GM19240 (cell line): ENCODE data around the gene RSPH9.

Source experiments
- DNase-seq: peaks from one replicate; pipeline ENCODE4 v3.0.0; 2011; ENCODE audit warnings: low spot score; ENCODE audit not compliant: insufficient read length

Gene RSPH9

DNA sequence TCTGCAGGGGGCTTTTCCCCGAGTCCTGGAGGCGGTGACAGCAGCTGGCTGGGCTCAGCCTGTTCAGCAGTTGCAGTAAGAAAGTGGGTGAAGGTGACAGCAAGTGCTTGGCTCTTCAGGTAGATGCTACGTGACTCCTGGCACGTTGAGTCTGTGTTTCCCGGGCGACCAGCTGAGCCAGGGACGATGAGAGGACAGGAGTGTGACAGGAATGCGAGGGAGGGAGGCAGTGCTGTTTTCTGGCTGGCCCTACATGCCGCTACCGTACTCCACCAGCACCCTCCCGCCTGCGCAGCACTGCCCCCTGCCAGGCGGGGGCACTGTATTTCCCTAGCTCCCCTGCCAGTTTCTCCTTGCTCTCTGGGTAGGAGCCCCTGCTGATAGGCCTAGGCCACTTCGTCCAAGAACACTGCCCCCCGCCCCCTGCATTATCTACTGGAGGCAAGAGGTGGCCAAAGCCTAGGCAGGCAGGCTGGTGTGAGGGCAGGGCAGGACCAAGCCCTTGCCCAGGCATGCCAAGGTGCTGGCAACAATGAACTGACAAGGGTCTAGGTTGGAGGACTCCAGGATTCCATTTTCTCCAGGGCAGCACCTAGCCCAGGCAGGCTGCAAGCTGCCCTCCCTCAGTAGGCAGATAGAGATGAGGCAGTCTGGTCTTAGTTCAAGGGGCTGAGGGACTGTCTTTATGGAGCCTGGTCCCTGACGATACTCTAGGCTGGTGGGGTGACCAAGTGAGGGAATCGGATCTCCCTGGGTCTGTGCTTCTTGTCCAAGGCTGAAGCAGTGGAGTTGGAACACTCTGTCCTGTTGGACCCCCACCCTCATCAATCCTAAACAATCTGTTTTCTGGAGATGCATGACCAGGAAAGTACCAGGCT, 23.6 kb downstream of the RSPH9 start:
- DNase-seq: no peak

GRCh38 chr6:43669050-43669921, 24.4 kb downstream of the RSPH9 start:
- DNase-seq: no peak

- no peak for DNase-seq
Observed at GRCh38 chr6:43669922-43670622, 25.2 kb downstream of the RSPH9 start.

GRCh38 chr6:43670623-43670986, 25.8 kb downstream of the RSPH9 start:
- DNase-seq: no peak

DNA sequence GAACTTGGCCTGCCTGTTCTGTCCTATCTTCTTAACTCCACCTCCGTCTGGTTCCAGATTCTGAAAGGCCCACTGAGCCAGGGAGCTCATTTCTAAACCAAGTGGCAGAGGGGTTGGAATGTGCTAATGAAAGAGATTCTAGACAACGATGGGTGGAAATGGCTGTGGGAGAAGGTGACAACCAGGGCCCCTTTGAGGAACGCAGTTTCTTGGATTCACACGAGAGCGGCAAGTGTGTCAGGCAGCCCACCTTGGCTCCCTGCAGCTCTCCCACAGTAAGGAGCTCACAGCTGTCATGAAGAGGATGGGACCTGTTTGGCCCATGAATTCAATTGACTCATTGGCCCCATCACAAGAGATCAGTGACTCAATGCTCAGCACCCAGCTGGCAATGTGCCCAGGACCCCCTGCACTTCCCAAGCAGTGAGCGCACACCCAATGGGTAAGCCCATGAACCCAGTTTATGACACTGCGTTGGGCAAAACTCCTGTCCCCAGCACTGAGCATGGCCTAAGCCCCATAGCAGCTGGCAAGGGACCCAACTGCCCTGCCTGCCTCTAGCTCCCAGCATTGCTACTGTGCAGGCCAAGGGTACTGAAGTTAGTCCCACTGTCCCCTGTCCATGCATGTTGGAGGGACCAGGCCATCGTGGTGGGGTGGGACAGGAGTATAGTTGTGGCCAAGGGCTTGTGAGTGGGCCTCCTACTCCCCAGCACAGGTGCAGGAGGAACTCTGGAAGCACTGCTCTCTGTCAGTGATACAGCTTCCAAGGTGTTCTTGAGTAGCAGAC, 26.4 kb downstream of the RSPH9 start:
- DNase-seq: no peak

GRCh38 chr6:43671801-43672690, 27.2 kb downstream of the RSPH9 start:
- no peak for DNase-seq

DNA sequence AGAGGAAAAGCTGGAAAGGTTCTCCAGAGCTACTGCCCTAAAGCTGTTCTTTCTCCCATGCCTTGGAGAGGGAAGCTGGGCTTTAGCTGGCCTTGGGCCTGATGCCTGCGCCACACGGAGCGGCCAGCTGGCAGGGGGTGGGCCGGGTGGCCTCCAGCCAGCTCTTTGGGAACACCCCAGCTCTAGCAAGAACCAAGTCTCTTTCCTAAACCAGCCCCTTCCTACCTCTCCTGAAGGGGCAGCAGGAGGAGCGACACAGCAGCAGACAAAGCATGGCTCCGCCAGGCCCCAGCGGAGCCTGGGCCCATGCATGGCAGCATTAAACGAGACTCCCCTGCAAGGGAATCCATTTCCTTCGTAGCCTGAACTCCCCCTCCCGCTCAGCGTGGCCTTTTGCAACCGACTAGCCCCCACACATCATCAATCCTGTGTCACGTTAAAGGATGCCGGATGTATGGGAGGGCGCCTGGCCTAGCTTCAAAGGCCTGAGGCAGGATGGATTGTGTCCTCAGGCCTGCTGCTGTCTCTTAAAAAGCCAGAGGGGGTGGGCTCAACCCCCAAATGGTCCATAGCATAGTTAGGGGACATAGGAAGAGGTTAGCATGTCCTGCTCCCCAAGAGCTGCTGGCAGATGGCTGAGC, 28.7 kb downstream of the RSPH9 start:
- DNase-seq: no peak

DNA sequence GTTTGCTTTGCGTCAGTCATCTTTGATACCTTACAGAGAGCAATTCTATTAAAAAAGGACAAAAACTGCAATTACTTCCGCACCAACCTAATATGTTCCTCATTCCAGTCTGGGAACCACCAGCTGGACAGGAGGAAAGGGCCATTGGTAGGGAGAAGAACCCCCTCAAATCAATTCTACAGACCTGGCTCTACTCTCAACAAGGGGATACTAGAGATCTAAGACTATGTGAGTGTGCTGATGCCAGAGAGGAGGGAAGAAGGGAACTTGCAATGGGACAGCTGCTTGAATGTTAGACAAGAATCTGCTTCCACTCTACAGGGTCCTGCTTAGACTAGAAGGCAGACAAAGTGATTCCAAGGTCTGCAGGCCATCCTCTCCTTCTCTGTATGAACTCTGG, 29.5 kb downstream of the RSPH9 start:
- DNase-seq: no peak

DNA sequence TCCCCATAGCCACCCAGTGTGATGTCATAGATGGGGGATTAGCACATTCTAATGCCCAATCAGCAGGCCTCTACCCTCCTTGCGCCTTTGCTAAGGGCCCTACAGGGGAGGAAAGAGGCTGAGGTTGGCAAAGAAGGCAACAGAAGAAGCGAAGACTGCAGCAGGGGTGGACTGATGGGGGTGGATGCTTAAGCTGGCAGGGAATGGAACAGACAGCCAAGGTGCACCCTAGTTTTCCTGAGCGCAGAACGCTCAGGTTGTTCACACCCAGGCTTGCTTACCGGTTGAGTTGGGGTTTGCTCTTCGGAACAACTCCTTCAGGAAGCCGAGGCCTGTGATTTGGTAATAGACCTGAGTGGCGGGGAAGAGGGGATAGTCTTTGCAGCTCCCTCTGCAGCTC, 30.1 kb downstream of the RSPH9 start:
- no peak for DNase-seq

DNA sequence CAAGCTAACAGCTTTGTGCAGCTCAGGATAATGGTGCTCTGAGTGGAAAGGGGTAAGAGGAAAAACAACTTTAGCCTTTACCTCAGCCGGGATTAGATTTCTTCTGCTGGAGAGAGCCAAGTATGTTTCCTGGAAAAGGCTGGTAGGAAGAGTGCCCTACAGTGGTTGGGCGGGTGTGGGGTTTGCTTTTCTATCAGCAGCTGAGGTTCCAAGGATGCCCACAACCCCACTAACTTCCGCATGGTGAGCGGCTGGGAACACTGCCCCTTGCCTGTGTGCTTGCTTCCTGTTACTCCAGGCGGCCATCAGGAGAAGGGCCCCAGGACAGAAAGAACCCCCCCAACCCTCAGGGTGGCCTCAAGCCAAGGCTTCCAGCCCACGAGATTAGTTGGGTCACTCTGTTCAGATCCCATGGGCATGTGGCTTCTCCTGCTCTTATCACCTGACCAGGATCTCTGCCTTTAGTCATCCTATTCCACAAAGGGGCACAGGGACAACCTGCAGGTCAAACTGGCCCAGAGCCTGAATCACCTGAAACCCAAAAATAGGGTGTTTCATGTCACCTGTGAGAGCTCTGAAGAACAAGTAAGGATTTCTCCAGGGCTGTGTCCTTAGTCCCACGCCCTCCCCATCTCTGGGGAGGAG, 32.2 kb downstream of the RSPH9 start:
- no peak for DNase-seq

- DNase-seq: no peak
Observed at GRCh38 chr6:43677759-43678158, 32.9 kb downstream of the RSPH9 start.

DNA sequence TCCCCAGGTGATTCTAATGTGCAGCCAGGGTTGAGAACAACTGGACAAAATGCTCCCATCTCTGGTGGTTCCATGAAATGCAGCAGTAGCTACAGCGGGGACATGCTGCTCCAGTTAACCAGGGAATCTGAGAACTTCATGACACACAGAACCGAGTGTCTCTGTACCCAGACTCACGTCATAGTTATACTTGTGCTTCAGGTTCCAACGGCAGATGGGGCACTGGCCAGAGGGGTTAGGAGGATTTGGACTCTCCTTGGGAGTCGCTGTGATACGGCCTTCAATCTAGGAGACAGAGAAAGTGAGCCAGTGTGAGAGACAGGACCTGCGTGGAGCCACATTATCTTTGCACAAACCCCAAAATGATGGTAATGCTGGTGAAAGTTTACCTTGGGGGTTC, 33.5 kb downstream of the RSPH9 start:
- DNase-seq: no peak

- no peak for DNase-seq
Observed at GRCh38 chr6:43679057-43679456, 34.2 kb downstream of the RSPH9 start.

DNA sequence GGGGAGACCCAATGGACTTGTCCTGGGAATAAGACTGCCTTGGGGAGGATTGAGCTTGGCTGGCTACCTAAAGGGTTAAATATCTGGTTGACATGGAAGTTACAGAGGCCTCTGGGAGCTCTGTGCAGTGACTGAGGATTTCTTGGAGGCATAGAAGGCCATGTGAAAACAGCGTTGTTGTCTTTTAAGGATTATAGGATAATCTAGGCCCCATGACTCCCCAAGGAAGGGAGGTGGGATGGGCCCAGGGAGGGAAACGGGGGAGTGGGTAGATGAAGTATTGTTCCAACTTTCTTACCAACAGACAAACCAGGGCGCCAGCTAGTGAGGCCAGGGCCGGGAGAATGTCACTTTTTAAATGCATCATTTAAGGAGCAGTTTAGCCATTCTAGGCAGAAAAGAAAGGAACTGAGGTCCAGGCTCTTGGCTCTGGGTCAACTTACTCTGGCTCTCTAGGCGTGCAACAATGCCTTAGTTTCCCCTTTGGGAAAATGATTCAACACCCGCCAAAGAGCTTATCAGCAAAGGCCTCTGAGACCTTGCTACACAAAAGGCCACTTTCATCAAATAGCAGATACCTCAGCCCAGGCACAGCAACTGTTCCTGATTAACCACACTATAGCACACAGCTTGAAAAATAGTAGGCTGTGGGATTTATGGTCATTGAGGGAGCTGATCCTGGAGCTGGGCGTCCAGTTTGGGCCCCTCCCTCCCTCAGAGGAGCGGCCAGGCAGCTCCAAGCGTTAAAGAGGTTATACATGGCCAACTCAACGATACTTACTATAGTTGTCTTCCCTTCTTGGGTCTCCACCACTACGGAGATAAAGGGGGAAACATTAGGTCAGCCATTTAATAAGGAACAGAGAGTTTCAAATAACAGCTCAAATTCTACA, 35.7 kb downstream of the RSPH9 start:
- DNase-seq: no peak

DNA sequence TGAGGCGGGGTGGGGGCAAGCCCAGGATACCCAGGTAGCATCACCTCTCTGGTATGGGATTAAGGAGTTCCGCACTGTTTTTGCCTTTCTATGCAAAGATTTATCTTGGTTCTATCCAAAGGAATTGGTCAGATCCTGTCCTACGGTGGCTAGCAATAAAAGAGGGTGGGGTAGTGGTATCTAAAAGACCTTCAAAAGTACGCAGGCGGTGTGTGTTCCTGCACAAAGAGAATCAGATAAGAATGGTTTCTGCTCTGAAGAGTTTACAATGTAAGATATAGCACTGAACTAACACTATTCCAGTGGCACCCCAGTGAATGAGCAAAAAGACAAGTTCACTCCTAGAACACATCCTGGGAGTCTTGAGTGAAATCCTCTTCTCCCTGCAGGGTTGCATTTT, 36.5 kb downstream of the RSPH9 start:
- DNase-seq: no peak

DNA sequence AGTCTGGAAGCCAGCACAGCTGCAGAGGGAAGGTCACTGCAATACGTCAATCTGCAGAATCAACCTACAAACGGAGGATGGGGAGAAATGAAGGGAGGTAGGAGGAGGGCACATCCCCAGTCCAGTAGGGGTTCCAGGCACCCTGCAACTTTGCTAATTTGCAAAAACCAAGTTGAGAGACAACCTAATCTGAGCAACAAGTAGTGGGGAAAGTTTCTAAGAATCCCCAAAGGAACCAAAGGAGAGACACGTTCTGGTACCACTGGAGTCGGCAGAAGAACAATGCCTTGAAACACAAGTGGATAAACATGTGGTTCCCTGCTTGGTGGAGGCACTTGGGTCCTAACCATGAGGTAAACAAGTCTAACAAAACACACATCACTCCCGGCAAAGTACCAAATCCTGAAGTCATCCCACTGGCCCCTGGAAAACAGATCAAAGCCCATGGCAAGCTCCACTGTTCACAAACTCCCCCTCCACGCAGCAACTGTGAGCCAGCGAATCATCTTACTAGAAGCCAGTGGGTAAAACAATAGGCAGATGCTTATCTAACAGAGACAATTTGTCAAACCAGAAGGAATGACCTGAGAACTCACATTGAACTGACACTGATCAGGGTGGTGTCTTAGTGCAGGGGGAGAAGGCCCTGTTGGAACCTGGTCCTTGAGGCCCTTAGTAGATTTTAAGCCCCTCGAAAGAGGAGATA, 38.0 kb downstream of the RSPH9 start:
- DNase-seq: no peak

DNA sequence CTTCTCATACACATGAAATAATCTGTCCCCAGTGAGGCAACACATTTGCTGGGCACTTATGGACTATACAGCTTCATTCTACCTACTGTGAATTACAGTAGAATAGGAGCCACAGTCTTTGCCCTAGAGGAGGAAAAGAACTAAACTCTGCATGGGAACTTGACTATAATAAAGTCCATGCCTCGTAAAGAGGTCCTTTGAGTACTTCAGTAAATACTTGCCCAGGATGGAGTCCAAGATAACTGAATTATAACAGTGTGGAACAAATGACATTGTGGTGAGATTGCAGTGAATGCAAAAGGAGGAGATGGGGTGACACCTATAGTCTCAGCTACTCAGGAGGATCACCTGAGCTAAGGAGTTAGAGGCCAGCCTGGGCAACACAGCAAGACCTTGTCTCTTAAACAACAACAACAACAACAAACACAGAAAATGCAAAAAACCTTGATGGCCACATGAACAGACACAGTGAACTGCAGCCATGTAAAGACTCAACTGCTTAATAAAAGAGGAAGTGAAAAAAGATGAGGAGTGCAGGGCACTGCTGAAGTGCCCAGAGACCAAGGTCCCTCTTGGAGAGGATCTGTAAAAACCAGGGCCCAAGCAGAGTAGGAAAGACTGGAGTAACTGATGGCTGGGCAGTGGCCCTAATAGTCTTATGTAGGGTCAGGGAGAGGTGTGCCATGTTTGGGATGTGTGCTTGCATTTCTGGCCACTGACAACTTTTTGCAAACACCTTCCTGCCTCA, 39.0 kb downstream of the RSPH9 start:
- DNase-seq: no peak
